ENCODE measurements around the gene SERPINB8. TPM values are rescaled to one million over a fixed set of nuclear protein-coding genes. Genes with fewer than 3 reads are reported as not detected.

The SERPINB8 gene
- total RNA-seq, 4 donors from 2014 or later = 47.3 to 64.2 (median 60.5) TPM

- Histone ChIP-seq H3K36me3 (no peaks in the 10 kb centered on the region), H3K27me3 (no peaks in the 10 kb centered on the region), H3K4me3 (no peak overlapping the region), H3K27ac (no peak overlapping the region), H3K9me3 (no peaks in the 10 kb centered on the region), H3K4me1 (peaks cover 3% of the 10 kb centered on the region)
- DNase-seq (ENCODE audit: low spot score in 2 of 2) = no peak
- WGBS = 13% methylated on average over 1 of the region's 1 CpG
- TF ChIP-seq POLR2A (IDR thresholded peaks at IDR 0.05) (no peak), POLR2AphosphoS5 (IDR thresholded peaks at IDR 0.05) (no peak), EP300 (IDR thresholded peaks at IDR 0.05) (no peak), CTCF (IDR thresholded peaks at IDR 0.05) (no peak)
Measured at GRCh38 chr18:64017870-64018269, 48.0 kb downstream of the SERPINB8 start.

GRCh38 chr18:64019922-64020756, 50.3 kb downstream of the SERPINB8 start:
- Histone ChIP-seq H3K4me1 (peaks cover 3% of the 10 kb centered on the region), H3K27ac (no peak overlapping the region), H3K27me3 (no peaks in the 10 kb centered on the region), H3K36me3 (no peaks in the 10 kb centered on the region), H3K9me3 (no peaks in the 10 kb centered on the region), H3K4me3 (no peak overlapping the region)
- DNase-seq (ENCODE audit: low spot score in 2 of 2) = no peak
- 58% methylated on average over 3 of the region's 3 CpGs for WGBS
- TF ChIP-seq POLR2A (IDR thresholded peaks at IDR 0.05) (no peak), EP300 (IDR thresholded peaks at IDR 0.05) (no peak), CTCF (IDR thresholded peaks at IDR 0.05) (no peak), POLR2AphosphoS5 (IDR thresholded peaks at IDR 0.05) (no peak)

GRCh38 chr18:64026350-64026749, 56.5 kb downstream of the SERPINB8 start:
- no peak for DNase-seq (ENCODE audit: low spot score in 2 of 2)
- WGBS = 97% methylated on average over 19 of the region's 20 CpGs

GRCh38 chr18:64027931-64028695, 58.2 kb downstream of the SERPINB8 start:
- H3K9me3 ChIP-seq = no peaks in the 10 kb centered on the region
- 81% methylated on average over 4 of the region's 4 CpGs for WGBS
- H3K4me1 ChIP-seq = no peaks in the 10 kb centered on the region

More at GRCh38 chr18:64026350-64026749, 56.5 kb downstream of the SERPINB8 start:
- H3K27me3 ChIP-seq = no peaks in the 10 kb centered on the region
- H3K4me1 ChIP-seq = no peaks in the 10 kb centered on the region
- H3K27ac ChIP-seq = no peak overlapping the region
- no peaks in the 10 kb centered on the region for H3K36me3 ChIP-seq
- TF ChIP-seq POLR2A (IDR thresholded peaks at IDR 0.05) = no peak
- no peak for TF ChIP-seq POLR2AphosphoS5 (IDR thresholded peaks at IDR 0.05)
- TF ChIP-seq CTCF (IDR thresholded peaks at IDR 0.05) = no peak
- TF ChIP-seq EP300 (IDR thresholded peaks at IDR 0.05) = no peak
- H3K9me3 ChIP-seq = no peaks in the 10 kb centered on the region
- H3K4me3 ChIP-seq = no peak overlapping the region

More at GRCh38 chr18:64027931-64028695, 58.2 kb downstream of the SERPINB8 start:
- Histone ChIP-seq H3K4me3 (no peak overlapping the region), H3K36me3 (no peaks in the 10 kb centered on the region), H3K27ac (no peak overlapping the region), H3K27me3 (peaks cover 4% of the 10 kb centered on the region)
- no peak for TF ChIP-seq CTCF (IDR thresholded peaks at IDR 0.05)
- TF ChIP-seq POLR2A (IDR thresholded peaks at IDR 0.05) = no peak
- TF ChIP-seq EP300 (IDR thresholded peaks at IDR 0.05) = no peak
- no peak for TF ChIP-seq POLR2AphosphoS5 (IDR thresholded peaks at IDR 0.05)
- DNase-seq (ENCODE audit: low spot score in 2 of 2) = no peak
